Measurements from ENCODE around the gene FBXL4. TPM values are rescaled to one million over a fixed set of nuclear protein-coding genes. Genes with fewer than 3 reads are reported as not detected.

The FBXL4 gene
- total RNA-seq, 1 donor from 2014 or later = 13.1 TPM

- no peak overlapping the region for H3K4me3 ChIP-seq (ENCODE audit: low read depth, low read length)
- no peak for TF ChIP-seq CTCF (conservative IDR thresholded peaks at IDR 0.05; ENCODE audit: low read depth, low read length)
- no peak for DNase-seq (ENCODE audit: low read depth)
Observed at GRCh38 chr6:98900706-98901105, 47.0 kb downstream of the FBXL4 start.

DNA sequence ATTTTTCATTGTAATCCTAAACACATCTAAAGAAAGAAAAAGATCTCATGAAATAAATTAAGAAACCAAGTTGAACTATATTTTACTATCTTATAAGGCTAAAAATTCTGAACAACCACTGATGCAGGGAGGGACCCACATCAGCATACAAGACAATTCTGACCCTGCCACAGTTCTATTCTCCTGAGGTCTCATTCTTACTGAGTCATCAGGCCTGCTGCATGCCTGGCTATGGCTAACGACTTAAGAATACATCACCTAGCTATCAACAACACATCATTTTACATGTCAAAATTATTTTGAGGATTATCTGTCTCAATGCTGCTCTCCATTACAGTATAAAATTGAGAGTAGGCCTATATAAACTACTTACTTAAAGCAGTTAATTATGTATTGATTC, 52.9 kb downstream of the FBXL4 start:
- no peak for TF ChIP-seq CTCF (conservative IDR thresholded peaks at IDR 0.05; ENCODE audit: low read depth, low read length)
- peak; percentile 37 for DNase-seq (ENCODE audit: low read depth)
- H3K4me3 ChIP-seq (ENCODE audit: low read depth, low read length) = no peak overlapping the region

- TF ChIP-seq CTCF (conservative IDR thresholded peaks at IDR 0.05; ENCODE audit: low read depth, low read length) = no peak
- H3K4me3 ChIP-seq (ENCODE audit: low read depth, low read length) = no peak overlapping the region
- DNase-seq (ENCODE audit: low read depth) = no peak
Observed at GRCh38 chr6:98887650-98888049, 60.1 kb downstream of the FBXL4 start.

DNA sequence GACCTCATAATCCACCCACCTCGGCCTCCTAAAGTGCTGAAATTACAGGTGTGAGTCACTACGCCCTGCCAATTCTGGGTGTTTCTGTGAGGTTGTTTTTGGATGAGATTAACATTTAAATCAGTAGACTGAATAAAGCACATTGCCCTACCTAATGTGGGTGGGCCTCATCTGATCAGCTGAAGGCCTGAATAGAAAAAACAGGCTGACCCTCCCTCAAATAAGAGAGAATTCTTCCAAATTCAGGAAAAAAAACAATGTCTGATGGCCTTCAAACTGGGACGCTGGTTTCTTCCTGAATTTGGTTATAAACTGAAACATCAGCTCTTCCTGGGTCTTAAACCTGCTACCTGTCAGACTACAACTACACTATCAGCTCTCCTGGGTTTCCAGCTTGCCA, 62.4 kb downstream of the FBXL4 start:
- no peak overlapping the region for H3K4me3 ChIP-seq (ENCODE audit: low read depth, low read length)
- TF ChIP-seq CTCF (conservative IDR thresholded peaks at IDR 0.05; ENCODE audit: low read depth, low read length) = no peak
- DNase-seq (ENCODE audit: low read depth) = no peak

- TF ChIP-seq CTCF (conservative IDR thresholded peaks at IDR 0.05; ENCODE audit: low read depth, low read length) = no peak
- DNase-seq (ENCODE audit: low read depth) = no peak
- H3K4me3 ChIP-seq (ENCODE audit: low read depth, low read length) = no peak overlapping the region
Observed at GRCh38 chr6:98880486-98880885, 67.3 kb downstream of the FBXL4 start.

GRCh38 chr6:98877250-98877649, 70.5 kb downstream of the FBXL4 start:
- TF ChIP-seq CTCF (conservative IDR thresholded peaks at IDR 0.05; ENCODE audit: low read depth, low read length) = no peak
- no peak for DNase-seq (ENCODE audit: low read depth)
- no peak overlapping the region for H3K4me3 ChIP-seq (ENCODE audit: low read depth, low read length)

- no peak for TF ChIP-seq CTCF (conservative IDR thresholded peaks at IDR 0.05; ENCODE audit: low read depth, low read length)
- no peak overlapping the region for H3K4me3 ChIP-seq (ENCODE audit: low read depth, low read length)
- no peak for DNase-seq (ENCODE audit: low read depth)
Observed at GRCh38 chr6:98875375-98875774, 72.4 kb downstream of the FBXL4 start.

Measured in epithelial cell of proximal tubule (primary cell).